ENCODE measurements around the gene KRT3.

Gene KRT3

DNA sequence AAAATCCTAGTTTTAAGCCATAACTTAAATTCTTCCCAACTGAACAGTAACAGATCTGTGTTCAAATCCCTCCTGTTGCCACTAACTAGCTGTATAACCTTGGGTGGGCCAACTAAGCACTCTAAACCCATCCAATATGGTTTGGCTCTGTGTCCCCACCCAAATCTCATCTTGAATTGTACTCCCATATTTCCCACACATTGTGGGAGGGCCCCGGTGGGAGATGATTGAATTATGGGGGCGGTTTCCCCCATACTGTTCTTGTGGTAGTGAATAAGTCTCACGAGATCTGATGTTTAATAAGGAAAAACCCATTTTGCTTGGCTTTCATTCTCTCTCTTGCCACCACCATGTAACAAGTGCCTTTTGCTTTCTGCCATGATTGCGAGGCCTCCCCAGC, 19.2 kb upstream of the KRT3 start:
- no peak for DNase-seq (ENCODE audit: extremely low read depth in 1 of 2, low read depth in 1 of 2)

DNA sequence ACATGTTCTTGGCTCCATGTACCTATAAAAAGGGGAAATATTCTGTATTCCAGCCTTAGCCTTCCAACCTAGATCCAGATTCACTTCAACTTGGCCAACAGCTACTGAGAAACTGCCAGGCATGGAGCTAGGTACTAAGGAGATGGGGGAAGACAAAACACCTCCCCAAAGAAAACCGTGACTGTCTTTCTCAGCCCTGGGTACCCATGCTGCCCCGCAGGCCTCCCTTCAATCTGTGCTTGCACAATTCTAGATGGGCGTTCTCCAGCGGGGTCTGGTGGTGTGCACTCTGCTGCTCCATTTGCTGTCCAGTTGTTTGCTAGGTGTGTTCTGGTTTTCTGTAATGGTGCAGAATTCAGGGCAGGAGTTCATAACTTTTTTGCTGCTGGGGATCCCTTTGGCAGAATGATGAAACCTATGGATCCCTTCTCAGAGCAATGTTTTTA, 18.8 kb upstream of the KRT3 start:
- DNase-seq (ENCODE audit: extremely low read depth in 1 of 2, low read depth in 1 of 2), result no peak

DNA sequence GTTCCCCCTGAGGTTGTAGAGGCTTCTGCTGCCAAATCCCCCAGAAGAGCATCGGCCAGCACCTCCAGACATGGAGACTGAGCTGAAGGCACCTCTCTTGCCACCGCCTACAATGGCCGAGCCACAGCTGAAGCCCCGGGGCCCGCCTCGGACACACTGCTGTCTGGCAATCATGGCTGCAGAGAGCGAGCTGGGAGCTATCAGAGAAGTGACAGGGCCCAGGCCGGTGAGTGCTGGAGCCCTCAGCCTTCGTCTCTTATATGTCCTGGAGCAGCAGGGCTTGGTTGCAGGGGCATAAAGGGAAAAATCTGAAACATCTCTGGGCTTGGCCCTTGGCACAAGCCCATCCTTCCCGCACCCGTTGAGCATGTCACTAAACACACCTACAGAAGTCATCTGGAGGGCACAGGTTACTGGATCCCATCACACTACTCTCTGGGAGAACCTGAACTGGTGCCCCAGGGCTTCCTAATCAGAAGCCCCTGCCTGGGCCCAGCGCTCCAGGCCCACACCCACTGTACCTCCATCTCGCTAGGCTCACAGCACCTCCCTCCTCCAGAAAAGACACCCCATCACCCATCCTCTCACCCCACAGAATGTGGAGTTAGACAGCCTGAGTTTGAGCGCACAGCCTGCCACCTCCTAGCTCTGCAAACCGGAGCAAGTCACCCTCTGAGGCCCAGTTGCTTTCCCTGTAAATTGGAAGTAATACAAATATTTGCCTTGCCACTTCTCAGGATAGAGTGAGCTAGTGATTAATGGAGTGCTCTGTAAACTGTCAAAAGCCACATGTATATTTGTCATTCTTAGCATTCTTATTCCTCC, 18.2 kb upstream of the KRT3 start, which contains the start of gene KRT4:
TSS of gene KRT4 (minus strand) at position 232 of the 825 bp plus-strand sequence. CDS start at position 174, 58 bp downstream.
- DNase-seq (ENCODE audit: extremely low read depth in 1 of 2, low read depth in 1 of 2), result no peak

DNA sequence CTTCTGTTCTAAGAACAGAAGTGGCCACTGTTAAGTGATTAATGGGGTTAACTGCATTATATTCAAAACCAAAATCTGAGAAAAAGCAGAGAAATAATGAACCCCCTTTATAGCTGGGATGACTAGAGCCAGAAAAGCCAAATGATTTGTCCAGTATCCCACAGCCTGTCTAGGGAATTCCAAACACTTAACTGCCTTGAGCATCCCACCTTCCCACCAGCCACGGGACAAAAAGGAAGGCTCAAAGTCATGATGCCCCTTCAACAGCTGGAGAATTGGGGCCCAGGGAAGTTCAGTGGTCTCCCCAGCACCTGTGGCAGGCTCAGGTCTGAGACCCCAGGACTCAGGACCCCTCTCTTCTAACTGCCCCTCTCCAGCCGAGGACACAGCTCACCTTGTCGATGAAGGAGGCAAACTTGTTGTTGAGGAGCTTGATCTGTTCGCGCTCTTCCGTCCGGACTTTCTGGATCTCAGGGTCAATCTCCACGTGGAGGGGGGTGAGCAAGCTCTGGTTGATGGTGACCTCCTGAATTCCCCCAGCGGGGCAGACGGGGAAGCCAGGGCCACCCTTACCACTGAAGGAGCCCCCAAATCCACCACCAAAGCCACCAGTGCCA, 17.4 kb upstream of the KRT3 start:
- DNase-seq (ENCODE audit: extremely low read depth in 1 of 2, low read depth in 1 of 2), result no peak

DNA sequence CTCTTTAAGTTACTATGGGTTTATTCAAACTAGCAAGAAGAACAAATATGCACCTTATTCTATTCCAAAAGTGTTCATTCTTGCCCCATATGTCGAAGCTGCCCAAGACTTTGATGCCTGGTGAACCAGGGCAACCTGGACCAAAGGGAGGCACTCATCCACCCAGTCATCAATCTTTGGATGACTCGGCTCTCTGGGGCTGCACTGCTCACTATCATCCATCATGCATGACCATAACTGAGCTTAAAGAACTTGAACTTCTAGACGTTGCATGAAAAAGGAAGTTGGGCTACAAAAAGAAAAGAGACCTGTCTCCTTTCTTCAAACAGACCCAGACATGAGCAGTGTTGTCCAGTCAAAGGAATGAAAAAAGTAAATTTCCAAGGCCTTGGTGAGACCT, 16.8 kb upstream of the KRT3 start:
- no peak for DNase-seq (ENCODE audit: extremely low read depth in 1 of 2, low read depth in 1 of 2)

DNA sequence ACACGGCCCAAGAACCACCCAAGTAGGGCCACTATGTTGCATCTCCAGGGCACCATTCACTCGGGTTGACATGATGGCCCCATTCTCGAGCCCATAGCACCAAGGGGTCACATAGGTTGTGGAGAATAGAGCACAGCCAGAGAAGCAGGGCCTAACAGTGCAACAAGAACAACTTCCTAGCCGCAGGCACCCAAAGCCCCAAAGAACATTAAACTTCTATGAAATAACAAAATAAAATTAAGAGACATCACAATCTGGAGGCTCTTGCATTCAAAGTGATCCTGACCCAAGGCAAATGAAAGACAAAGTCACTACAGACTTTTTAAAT, 16.1 kb upstream of the KRT3 start:
- no peak for DNase-seq (ENCODE audit: extremely low read depth in 1 of 2, low read depth in 1 of 2)

DNA sequence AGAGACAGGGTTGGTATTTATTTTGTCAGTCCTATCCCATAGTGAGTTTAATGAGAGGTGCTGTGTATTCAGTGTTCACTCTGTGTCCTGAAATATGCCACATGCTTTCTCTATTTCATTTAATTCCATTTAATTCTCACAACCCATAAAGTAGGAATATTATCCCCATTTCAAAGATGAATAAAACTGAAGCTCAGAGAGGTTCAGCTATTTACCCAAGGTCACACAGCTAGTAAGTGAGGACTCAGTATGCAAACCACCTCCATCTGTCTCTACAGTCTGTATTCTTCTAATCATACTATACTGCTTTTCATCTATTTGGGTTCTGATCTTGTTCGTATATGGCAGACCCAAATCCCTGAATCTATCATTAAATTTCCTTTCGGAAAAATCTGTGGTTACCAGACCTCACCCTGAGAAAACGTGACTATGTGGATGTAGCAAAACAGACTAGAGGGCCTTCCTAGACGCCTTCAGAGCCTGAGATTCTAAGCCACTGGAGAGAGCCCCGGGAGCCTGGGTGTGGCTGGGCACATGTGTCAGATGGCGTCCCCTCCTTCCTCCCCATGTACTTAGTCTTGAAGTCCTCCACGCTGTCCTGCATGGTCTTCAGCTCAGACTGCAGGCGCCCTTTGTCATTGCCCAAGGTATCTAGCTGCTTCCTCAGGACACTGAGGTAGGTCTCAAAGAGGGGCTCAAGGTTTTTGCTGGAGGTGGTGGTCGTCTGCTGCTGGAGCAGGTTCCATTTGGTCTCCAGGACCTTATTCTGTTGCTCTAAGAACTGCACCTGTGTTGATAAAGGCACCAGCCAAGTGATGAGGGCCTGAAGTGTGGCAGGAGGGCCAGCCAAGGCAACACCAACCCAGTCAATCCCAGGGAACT, 15.5 kb upstream of the KRT3 start:
- no peak for DNase-seq (ENCODE audit: extremely low read depth in 1 of 2, low read depth in 1 of 2)

DNA sequence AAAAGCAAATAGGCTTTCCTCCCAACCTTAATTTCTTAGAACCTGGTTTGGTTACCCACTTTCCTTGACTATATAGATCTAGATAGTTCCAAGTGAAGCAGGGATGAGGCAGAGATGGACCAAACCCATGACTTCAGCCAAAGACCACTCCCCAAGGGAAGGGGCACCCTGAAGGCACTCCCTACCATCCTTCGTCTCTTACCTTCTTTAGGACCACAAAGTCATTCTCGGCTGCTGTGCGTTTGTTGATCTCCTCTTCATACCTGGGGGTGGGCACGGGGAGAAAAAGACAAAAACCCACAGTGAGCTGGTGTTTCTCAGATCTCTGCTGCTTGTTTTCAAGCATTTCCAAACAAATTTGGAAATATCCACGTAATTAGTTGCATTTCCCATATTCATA, 14.6 kb upstream of the KRT3 start:
- DNase-seq (ENCODE audit: extremely low read depth in 1 of 2, low read depth in 1 of 2), result no peak

DNA sequence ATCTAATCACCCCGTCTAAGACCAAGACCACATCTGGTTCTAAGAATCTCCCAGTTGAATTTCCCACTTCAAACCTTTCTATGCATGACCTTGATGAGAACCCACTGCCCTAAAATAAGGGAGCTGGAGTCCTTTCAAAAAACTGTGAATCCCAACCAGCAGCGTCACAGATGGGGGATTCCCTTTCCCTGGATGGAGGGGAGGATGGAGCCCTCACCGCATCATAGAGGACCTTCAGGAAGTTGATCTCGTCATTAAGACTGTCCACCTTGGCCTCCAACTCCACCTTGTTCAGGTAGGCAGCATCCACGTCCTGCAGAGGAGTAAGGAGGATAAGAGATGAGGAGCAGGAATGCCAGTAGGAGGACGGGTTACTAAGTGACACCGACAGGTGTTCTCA, 13.2 kb upstream of the KRT3 start:
- no peak for DNase-seq (ENCODE audit: extremely low read depth in 1 of 2, low read depth in 1 of 2)

DNA sequence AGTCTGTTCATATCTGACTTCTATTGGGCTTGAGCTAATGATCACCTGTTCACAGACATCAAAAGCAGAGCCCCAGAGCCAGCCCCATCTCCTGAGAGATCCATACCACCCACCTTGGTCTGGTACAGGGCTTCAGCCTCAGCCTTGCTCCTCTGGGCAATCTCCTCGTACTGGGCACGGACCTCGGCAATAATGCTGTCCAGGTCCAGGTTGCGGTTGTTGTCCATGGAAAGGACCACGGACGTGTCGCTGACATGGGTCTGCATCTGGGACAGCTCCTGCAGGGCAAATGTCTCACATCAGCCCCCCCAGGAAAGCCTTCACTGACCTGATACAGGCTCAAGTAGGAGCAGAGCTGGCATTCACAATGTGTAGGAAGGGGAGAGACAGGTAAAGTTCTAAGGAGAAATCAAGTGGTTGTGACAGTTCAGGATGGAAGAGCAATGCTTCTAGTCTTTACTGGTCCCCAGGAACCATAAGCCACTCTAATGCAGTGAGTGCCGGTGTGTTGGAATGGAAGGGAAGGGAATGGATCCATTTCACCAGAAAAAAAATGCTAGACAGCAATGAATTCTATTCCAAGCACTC, 12.8 kb upstream of the KRT3 start:
- no peak for DNase-seq (ENCODE audit: extremely low read depth in 1 of 2, low read depth in 1 of 2)

DNA sequence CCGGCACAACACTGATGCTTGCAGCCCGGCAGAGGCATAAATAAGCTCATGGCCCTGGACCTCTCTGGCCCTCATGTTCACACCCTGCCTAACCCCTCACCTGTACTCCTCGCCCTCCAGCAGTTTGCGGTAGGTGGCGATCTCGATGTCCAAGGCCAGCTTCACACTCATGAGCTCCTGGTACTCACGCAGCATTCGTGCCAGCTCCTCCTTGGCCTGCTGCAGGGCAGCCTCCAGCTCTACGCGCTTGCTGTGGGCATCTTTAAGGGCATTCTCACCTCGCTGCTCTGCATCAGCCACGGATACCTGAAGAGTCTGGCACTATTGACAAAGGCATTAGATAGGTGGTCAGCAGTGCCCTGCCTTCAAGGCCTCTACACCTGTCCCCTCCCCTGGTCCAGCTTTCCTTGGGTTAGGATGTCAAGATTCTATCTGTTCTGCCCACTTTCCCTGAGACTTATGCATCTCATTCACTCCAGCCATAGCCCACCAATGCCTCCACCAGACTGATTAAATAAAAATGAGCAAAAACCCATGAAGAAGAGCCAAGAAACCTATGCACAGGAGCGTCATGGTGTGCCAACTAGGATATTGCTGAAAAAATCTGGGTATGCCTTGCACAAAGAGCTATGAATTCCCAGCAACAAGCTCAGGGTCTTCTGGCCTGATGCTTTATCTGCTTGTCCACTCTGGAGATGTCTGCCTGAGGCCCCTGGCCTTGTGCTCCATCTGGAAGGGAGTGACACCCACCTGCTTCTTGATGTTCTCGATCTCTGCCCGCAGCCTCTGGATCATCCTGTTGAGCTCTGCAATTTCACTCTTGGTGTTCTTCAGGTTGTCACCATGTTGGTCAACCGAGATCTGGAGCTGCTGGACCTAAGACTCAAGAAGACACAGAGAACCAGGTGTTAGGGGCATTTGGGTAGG, 11.9 kb upstream of the KRT3 start:
- DNase-seq (ENCODE audit: extremely low read depth in 1 of 2, low read depth in 1 of 2), result no peak

DNA sequence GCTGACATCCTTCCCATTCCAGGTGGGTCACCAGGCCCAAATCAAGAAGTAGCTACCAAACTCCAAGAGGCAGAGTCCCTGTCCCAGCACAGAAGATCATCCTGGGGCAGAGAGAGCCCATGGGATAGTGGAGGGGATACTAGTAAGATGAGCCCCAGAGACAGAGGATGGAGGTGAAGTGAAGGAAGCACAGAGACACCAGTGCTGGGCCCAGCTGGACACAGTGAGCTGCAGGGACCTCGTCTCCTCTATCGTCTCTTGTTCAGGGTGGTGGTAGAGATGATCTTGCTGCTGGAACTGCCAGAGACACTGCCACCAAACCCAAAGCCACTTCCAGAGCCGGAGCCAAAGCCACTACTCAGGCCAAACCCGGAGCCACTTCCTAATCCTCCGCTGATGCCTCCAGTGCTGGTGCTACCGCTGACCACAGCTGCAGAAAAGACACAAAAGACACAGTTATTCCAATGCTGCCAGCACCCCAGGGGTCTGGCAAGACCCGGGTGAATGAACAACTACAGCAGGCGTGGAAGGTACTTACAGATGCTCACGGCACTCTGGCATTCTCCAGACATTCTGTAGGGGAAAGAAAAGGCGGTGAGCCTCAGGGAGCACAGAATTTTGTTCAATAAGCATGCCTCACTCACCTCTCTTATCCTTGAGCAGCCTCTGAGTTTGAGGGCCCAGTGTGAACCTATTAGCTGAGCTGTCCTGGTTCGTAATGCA, 11.1 kb upstream of the KRT3 start:
- no peak for DNase-seq (ENCODE audit: extremely low read depth in 1 of 2, low read depth in 1 of 2)

DNA sequence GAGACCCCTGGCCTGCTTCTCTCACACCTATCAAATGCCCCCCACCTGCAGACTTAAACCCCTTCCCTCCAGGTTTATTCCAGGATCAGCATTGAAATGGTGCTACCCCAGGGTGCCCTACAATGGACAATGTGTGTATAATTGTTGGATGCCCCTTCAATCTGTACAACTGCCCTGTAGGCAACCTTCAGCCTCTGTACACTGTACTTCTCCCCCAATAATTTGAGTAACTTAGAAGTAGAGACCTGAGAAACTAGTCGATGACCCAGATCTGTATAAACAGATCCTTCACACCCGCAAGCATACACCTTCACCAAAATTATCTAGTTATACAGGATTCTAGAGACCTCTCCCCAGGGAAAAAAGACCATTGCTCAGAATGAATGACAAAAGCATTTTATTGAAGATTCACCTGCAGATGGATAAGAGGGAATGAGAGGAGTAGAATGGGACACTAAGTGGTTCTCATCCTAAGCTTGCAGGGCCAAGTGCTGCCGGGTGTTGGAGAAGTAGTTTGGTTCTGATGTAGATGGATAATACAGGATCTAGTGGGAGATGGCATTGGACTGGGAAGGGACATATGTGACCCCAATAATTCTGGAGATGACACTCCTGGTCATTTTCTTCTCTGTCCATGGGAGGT, 10.4 kb upstream of the KRT3 start:
- no peak for DNase-seq (ENCODE audit: extremely low read depth in 1 of 2, low read depth in 1 of 2)

DNA sequence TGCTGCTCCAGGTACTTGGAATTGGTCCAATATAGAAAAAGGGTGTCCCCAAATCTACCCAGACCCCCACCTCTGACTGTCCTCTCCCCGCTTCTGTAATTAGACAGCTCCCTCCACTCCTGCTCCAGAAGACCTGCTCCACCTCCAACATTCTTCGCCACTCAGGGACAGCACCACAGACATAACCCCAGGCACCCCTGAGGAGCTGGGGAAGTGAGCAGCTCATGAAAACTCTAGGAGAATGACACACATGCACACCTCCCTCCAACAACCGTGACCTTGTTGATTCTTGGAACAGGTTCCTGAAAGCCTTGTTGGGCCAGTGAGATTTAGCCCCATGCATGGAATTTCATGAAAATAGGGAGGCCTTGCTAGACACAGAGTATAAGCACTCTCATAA, 9.8 kb upstream of the KRT3 start:
- DNase-seq (ENCODE audit: extremely low read depth in 1 of 2, low read depth in 1 of 2), result no peak

DNA sequence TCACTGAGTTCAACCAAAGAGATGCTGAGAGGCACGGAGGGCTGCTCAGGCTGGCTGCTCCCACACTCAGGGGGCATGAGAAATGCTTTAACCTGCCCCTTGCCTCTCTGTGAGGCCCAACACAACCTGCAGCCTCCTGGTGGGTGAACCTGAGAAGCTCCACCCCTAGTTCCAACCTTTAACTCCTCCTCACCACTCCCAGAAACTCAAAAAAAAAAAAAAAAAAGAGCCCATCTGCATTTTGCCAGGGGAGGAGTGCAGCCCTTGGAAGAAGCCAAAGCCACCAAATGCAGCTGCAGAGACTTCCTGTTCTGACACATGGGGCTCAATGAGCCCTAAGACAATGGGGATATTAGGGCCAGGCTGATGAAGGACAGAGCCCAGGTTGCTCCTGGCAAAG, 9.1 kb upstream of the KRT3 start:
- DNase-seq (ENCODE audit: extremely low read depth in 1 of 2, low read depth in 1 of 2), result no peak

DNA sequence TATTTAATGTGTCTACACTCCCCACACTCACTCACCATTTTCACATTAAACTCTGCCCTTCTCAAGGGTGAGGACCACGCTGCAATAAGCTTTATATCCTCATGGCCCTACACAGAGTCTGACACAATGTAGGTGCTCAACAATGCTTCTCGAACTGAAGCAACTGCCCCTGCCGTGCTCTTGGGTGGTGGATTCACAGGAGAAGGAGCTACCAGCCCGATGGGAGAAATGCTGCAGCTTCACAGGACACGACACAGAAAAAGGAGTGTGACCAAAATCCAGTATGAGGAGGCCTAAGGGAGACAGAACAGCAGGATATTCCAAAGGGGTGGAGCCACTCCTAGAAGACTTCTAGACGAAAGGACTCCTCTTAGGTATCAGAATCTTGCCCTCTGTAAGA, 6.5 kb upstream of the KRT3 start:
- no peak for DNase-seq (ENCODE audit: extremely low read depth in 1 of 2, low read depth in 1 of 2)

DNA sequence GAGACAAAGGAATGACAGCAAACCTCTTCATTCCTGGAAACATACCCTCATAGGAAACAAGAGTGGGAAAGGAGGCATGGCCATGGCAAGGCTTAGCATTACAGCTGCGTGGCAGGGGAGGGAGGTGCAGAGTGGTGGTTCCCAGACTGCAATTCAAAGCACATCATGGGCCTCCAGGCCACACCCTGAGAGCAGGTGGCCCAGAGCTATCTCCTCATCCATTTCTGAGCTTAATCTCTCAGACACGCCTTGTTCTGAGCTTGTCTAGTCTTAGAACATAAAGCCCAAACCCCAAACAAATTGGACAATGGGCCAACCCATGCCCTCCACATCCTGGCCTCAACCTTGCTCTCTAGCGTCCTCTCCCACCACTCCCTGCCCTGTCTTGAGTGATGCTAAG, 5.9 kb upstream of the KRT3 start:
- no peak for DNase-seq (ENCODE audit: extremely low read depth in 1 of 2, low read depth in 1 of 2)

DNA sequence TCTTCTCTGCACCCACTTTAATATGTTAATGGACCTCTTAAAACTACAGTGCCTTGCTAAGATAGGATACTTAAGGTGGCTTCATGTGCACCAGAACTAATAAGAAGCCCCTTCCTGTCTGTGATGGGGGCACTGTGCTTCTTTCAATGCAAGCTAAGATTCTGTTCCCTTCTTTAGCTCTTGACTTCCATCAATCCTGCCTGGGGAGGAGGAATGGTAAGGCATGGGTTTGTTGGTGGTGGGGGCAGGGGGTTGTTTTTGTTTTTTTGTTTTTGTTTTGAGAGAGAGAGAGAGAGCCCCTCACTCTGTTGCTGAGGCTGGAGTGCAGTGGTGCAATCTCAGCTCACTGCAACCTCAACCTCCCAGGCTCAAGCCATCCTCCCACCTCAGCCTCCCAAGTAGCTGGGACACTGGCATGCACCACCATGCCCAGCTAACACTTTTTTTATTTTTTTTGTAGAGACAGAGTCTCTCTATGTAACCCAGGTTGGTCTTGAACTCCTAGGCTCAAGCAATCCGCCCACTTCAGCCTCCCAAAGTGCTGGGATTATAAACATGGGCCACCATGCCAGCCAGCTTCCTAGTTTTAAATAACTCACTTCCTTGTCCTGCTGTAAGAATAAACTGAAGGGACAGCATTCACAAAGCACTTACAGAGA, 4.5 kb upstream of the KRT3 start:
- no peak for DNase-seq (ENCODE audit: extremely low read depth in 1 of 2, low read depth in 1 of 2)

Measured in stimulated activated CD8-positive, alpha-beta memory T cell treated with anti-CD3 and anti-CD28 coated beads, Interleukin-7, amount 100 ng/mL, for 48 hours (primary cell).